ENCODE measurements around the gene PTPRG. TPM values are rescaled to one million over a fixed set of nuclear protein-coding genes. Genes with fewer than 3 reads are reported as not detected.

The PTPRG gene
- total RNA-seq, 2 donors from 2014 or later: 0.31 to 1.3 TPM

DNA sequence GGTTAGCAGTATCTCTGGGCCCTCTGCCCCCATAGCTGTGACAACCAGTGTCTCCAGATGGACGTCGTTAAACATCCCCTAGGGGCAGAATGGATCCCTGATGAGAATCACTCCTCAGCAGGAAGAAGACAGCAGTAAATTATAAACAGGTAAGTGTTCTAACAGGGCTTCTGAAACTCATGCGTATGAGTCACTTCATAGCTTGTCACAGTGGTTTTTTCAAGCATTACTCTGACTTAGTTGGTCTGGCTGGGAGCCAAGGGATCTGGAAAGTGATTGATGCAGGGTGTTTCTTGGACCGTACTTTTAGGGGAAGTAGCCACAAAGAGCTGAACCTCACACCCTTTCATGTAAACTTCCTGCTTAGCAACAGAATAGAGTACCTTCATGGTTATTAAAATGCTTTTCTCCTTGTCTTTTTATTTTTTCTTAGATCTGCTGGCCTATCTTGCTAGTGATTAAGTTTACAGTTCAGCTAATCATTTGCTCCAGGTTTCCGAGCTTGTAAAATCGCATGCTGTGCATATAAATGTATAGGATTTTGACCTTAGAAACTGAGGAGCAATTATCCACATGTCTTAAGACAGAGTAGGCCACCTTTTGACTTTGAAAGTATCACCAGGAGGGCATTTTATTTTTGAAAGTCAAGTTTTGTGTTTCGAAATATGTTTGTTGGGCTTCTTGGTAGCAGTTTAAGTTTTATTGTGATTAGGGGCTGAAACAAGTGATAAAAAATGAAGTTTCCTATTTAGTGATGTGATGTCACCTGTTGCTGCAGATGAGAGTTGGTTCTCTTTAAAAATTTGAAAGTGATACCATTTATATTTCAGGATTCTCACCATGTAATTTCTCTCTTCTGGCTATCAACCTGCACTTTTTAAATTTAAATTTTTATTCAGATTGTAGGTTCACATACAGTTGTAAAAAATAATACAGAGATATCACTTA lies 333.9 kb downstream of the PTPRG start:
- peaks cover 12% of the 10 kb centered on the region for H3K4me1 Mint-ChIP-seq (ENCODE audit: low read depth)
- ATAC-seq (replicated peaks in 1 of 2) (peak; percentile 95 to 96), DNase-seq (peak; percentile 70 to 73)
- H3K9me3 Mint-ChIP-seq: peaks cover 0 to 5% of the 10 kb centered on the region in 2 donors
- peak overlapping the region; percentile 55 for H3K27ac Mint-ChIP-seq
- peak overlapping the region in 1 of 2 donors; percentile 42 for H3K4me3 Mint-ChIP-seq
- H3K36me3 Mint-ChIP-seq (ENCODE audit: insufficient read depth in 2 of 2): no peaks in the 10 kb centered on the region
- peaks cover 21% of the 10 kb centered on the region for H3K27me3 Mint-ChIP-seq (ENCODE audit: low read depth)

DNA sequence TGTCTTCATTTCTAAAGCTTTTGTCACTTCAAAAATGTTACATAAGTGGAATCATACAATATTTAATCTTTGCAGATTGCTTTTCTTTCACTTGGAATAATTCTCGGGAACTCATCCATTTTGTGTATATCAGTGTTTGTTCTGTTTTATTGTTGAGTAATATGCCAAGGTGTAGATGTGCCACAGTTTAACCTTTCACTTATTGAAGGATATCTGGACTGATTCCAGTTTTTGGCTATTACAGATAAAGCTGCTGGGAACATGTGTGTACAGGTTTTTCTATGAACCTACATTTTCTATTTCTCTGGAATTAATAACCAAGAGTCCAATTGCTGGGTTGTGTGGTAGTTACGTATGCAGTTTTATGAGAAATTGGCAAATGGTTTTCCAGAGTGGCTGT lies 334.9 kb downstream of the PTPRG start:
- H3K27me3 Mint-ChIP-seq (ENCODE audit: low read depth): peaks cover 24% of the 10 kb centered on the region
- ATAC-seq (replicated peaks in 1 of 2) (no peak), DNase-seq (no peak)
- H3K4me3 Mint-ChIP-seq: no peak overlapping the region
- no peak overlapping the region for H3K27ac Mint-ChIP-seq
- H3K9me3 Mint-ChIP-seq: peaks cover 0 to 5% of the 10 kb centered on the region in 2 donors
- peaks cover 12% of the 10 kb centered on the region for H3K4me1 Mint-ChIP-seq (ENCODE audit: low read depth)
- H3K36me3 Mint-ChIP-seq (ENCODE audit: insufficient read depth in 2 of 2): no peaks in the 10 kb centered on the region

DNA sequence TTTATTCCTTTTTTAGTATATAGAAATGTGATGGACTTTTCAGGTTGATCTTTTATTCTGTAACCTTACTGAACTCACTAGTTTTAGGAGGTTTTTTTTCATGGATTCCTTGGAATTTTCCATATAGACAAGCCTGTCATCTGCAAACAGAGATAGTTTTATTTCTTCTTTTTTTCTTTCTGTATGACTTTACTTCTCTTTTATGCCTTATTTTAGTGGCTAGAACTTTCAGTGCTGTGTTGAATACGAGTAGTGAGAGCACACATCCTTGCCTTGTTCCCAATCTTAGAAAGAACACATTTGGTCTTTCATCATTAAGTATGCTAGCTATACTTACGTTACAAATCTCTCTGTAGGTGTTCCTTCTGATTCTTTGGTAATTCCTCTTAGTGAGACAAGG lies 336.5 kb downstream of the PTPRG start:
- no peak for ATAC-seq (replicated peaks in 1 of 2)
- Mint-ChIP-seq H3K36me3 (ENCODE audit: insufficient read depth in 2 of 2) (no peaks in the 10 kb centered on the region), H3K4me1 (ENCODE audit: low read depth) (peaks cover 12% of the 10 kb centered on the region), H3K9me3 (peaks cover 0 to 4% of the 10 kb centered on the region in 2 donors), H3K27me3 (ENCODE audit: low read depth) (peaks cover 22% of the 10 kb centered on the region), H3K27ac (no peak overlapping the region), H3K4me3 (no peak overlapping the region)
- no peak for DNase-seq

DNA sequence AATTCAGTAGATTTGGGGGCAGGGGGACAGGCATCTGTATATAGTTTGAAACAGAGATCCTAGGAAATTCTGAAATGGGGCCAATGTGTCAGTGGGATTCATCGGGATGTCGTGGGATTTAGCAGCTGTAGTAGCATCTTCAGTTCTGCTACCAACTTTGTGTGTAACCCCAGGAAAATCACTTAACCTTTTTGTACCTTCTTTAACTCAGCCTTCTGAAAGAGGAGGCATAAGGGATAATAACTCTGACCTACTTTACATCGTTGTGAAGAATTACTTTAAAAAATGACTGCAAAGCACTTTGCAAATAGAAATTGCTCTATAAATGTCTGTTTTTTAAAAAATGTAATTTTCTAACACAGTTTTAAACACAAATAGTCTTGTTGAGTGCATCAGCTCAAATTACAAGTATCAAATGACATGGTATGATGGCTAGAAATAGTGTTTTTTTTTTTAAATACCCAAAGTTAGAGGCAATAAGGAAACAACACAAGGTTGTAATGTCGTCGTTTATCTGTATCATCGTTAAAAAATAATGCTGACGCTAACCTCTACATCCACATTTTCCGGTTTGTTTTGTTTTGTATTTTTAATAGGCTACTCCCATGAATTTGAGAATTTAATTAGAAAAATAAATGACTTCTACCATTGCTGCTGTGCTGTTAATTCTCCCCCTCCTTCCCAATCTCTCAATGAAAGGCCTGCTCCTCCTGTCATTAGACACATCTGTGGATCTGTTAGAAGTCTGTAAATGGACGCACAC lies 338.5 kb downstream of the PTPRG start:
- Mint-ChIP-seq H3K9me3 (peaks cover 0 to 2% of the 10 kb centered on the region in 2 donors), H3K36me3 (ENCODE audit: insufficient read depth in 2 of 2) (no peaks in the 10 kb centered on the region), H3K27me3 (ENCODE audit: low read depth) (peaks cover 12% of the 10 kb centered on the region), H3K4me1 (ENCODE audit: low read depth) (peaks cover 9% of the 10 kb centered on the region), H3K27ac (no peak overlapping the region), H3K4me3 (no peak overlapping the region)
- DNase-seq: no peak
- ATAC-seq (replicated peaks in 1 of 2): no peak

DNA sequence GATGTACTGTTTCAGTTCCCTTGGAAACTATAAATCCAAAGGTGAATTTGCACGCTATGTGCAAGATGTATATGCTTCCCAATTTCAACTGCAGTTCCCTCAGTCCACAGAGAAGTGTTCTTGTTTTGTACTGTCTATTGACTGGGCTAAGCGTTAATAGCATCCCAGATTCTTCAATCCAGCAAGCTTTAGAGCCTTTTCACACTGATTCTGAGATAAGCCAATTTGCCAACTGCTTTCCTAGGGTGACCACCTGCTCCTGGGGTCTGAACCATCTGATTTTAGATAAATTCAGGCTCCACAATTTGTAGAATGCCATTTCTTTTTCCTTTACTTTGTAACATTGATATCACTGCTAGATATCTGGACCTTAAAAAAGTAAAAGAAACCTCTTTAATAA lies 340.1 kb downstream of the PTPRG start:
- ATAC-seq (replicated peaks in 1 of 2) (no peak), DNase-seq (no peak)
- H3K9me3 Mint-ChIP-seq: peaks cover 0 to 2% of the 10 kb centered on the region in 2 donors
- no peak overlapping the region for H3K27ac Mint-ChIP-seq
- H3K4me1 Mint-ChIP-seq (ENCODE audit: low read depth): no peaks in the 10 kb centered on the region
- H3K27me3 Mint-ChIP-seq (ENCODE audit: low read depth): peaks cover 12% of the 10 kb centered on the region
- H3K36me3 Mint-ChIP-seq (ENCODE audit: insufficient read depth in 2 of 2): no peaks in the 10 kb centered on the region
- no peak overlapping the region for H3K4me3 Mint-ChIP-seq

DNA sequence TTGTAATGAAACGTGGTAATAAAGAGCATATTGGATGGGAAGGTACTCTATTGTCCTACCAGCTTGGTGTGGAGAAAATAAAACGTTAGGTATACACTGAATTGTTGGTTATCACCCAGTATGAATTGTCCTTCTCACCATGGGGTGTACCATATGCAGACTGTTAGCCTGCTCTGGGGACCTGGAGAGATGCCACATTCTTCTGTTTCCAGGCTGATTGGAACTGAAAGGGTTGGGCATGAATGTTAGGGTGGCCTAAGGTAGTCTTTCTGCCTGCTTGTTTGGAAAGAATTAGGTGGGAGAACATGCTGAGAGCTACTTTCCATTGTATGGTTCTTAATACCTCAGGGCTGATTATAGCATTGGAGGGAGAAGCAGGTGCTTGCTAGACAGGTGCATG lies 340.6 kb downstream of the PTPRG start:
- Mint-ChIP-seq H3K4me1 (ENCODE audit: low read depth) (no peaks in the 10 kb centered on the region), H3K27ac (no peak overlapping the region), H3K4me3 (no peak overlapping the region), H3K36me3 (ENCODE audit: insufficient read depth in 2 of 2) (no peaks in the 10 kb centered on the region), H3K27me3 (ENCODE audit: low read depth) (peaks cover 12% of the 10 kb centered on the region), H3K9me3 (peaks cover 0 to 2% of the 10 kb centered on the region in 2 donors)
- DNase-seq (no peak), ATAC-seq (replicated peaks in 1 of 2) (no peak)

DNA sequence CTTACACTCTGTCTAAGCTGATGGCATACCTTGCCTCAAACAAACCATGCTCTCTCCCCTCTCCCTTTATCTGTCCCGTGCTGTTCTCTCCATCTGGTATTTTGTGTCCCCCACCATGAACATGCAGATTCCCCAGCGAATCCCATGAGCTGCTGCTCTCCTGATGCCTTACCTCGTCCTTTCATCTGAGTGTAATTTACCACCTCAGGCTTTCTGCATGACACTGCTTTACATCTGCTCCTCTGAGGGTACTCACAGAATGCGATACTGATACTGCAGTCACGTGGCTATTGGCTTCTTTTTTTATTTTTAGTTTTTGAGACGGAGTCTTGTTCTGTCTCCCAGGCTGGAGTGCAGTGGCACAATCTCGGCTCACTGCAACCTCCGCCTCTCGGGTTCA lies 341.7 kb downstream of the PTPRG start:
- no peak overlapping the region for H3K4me3 Mint-ChIP-seq
- H3K27ac Mint-ChIP-seq: no peak overlapping the region
- no peaks in the 10 kb centered on the region for H3K36me3 Mint-ChIP-seq (ENCODE audit: insufficient read depth in 2 of 2)
- ATAC-seq (replicated peaks in 1 of 2): no peak
- no peaks in the 10 kb centered on the region for H3K4me1 Mint-ChIP-seq (ENCODE audit: low read depth)
- H3K27me3 Mint-ChIP-seq (ENCODE audit: low read depth): peaks cover 12% of the 10 kb centered on the region
- H3K9me3 Mint-ChIP-seq: no peaks in the 10 kb centered on the region
- DNase-seq: no peak

DNA sequence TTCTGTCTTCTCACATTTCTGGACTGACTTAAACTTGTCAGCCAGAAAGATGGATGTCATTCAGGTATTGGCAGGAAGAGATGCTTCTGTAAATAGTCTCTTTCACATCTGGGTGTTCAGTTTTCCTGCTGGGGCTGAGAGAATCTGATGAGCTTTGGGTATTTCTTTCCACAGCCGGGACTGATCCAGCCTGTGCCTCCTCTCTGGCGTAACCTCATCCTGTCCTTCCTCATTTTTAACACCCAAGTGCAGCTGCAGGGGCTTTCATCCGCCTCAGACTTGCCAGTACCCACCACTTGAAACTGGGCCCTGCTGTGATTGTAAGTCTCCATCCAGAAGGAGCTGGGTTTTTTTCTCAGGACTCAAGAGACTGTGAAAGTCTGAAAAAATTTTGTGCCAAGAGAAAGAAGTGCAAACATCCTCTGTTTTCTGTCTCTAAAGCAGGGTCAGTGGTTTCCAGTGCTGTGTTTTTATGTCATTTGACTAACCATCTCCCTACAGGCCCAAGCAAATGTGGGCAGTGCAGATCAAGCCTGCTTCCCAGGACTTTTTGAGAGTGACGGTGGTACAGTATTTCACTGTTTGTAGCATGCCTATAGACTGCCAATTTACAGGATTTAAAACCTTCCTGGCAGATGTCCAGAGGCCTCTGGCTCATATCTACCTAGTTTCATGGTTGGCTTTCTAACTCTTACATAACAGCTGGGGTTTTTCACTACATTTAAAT lies 342.7 kb downstream of the PTPRG start:
- H3K9me3 Mint-ChIP-seq: no peaks in the 10 kb centered on the region
- no peak overlapping the region for H3K4me3 Mint-ChIP-seq

DNA sequence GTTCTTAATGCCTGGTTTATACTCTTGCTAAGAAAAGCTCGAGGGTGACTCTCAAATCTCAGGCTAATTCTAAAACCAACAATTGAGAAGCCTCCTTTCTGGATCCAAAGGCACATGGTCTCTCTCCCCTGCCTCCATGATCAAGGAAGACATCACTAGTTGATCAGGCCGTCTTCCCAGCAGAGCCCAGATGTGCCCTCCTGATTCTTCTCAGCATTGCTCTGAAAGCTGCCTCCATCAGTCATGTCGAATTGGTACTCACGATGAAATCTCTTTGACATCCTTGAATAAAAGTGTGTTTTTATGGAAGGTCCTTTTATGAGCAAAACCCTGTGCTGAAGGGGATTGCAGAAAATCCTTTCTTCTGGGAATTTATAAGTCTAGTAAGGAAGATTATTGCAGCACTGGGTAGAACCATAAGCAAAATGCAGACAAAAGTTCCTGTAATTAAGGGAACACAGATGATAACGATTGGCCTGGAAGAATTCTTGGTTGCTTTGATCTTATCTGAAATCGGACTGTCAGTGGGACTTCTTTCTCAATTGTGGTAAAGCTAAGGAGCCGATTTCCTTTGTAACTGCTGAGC lies 345.9 kb downstream of the PTPRG start:
- DNase-seq (no peak), ATAC-seq (replicated peaks in 1 of 2) (no peak)
- H3K27ac Mint-ChIP-seq: no peak overlapping the region
- no peaks in the 10 kb centered on the region for H3K4me1 Mint-ChIP-seq (ENCODE audit: low read depth)
- H3K9me3 Mint-ChIP-seq: no peaks in the 10 kb centered on the region
- no peak overlapping the region for H3K4me3 Mint-ChIP-seq
- no peaks in the 10 kb centered on the region for H3K36me3 Mint-ChIP-seq (ENCODE audit: insufficient read depth in 2 of 2)
- H3K27me3 Mint-ChIP-seq (ENCODE audit: low read depth): peaks cover 5% of the 10 kb centered on the region

More for the DNA sequence above, 342.7 kb downstream of the PTPRG start:
- H3K27me3 Mint-ChIP-seq (ENCODE audit: low read depth): peaks cover 10% of the 10 kb centered on the region
- no peaks in the 10 kb centered on the region for H3K4me1 Mint-ChIP-seq (ENCODE audit: low read depth)
- DNase-seq (no peak), ATAC-seq (replicated peaks in 1 of 2) (no peak)
- H3K36me3 Mint-ChIP-seq (ENCODE audit: insufficient read depth in 2 of 2): no peaks in the 10 kb centered on the region
- no peak overlapping the region for H3K27ac Mint-ChIP-seq

DNA sequence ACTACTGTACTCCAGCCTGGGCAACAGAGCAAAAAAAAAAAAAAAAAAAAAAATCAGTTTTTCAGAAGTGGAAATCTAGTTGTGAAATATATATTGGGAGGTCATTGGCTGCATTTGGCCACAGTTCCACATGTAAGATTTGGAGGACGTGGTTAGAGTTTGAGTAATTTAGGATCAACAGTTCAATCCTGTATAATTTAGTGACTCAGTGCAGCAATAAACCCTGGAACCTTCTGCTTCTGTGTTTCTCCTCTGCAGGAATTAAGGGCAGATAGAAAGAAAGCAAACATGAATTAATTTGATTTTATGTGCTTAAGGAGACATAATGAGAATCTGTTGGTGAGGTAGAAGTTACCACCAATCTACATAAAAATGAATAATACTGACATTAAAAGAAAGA lies 347.0 kb downstream of the PTPRG start:
- no peak for DNase-seq
- ATAC-seq (replicated peaks in 1 of 2): no peak
- H3K4me3 Mint-ChIP-seq: no peak overlapping the region
- H3K4me1 Mint-ChIP-seq (ENCODE audit: low read depth): no peaks in the 10 kb centered on the region
- H3K9me3 Mint-ChIP-seq: peaks cover 0 to 1% of the 10 kb centered on the region in 2 donors
- H3K36me3 Mint-ChIP-seq (ENCODE audit: insufficient read depth in 2 of 2): no peaks in the 10 kb centered on the region
- peaks cover 12% of the 10 kb centered on the region for H3K27me3 Mint-ChIP-seq (ENCODE audit: low read depth)
- H3K27ac Mint-ChIP-seq: no peak overlapping the region

DNA sequence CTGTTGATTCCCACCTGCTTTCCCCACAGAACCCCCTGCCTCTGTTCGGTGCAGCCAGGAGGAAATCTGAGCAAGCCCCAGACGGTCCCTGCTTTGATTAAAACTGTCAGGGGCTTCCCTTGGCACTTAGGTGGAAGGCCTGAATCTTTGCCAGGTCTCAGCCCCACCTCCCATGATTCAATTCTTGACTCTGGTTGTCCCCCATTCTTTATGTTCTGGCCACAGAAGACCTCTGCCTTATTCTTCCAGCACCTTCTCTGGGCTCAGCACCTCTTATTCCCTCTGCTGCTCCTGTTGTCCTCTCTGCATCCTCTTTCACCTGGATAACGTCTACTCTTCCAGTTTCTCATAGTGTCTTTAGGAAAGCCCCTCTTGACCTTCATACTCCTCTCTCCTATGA lies 349.4 kb downstream of the PTPRG start:
- H3K27ac Mint-ChIP-seq: no peak overlapping the region
- DNase-seq (no peak), ATAC-seq (replicated peaks in 1 of 2) (no peak)
- peaks cover 12% of the 10 kb centered on the region for H3K27me3 Mint-ChIP-seq (ENCODE audit: low read depth)
- no peaks in the 10 kb centered on the region for H3K36me3 Mint-ChIP-seq (ENCODE audit: insufficient read depth in 2 of 2)
- H3K9me3 Mint-ChIP-seq: peaks cover 0 to 1% of the 10 kb centered on the region in 2 donors
- no peak overlapping the region for H3K4me3 Mint-ChIP-seq
- no peaks in the 10 kb centered on the region for H3K4me1 Mint-ChIP-seq (ENCODE audit: low read depth)

DNA sequence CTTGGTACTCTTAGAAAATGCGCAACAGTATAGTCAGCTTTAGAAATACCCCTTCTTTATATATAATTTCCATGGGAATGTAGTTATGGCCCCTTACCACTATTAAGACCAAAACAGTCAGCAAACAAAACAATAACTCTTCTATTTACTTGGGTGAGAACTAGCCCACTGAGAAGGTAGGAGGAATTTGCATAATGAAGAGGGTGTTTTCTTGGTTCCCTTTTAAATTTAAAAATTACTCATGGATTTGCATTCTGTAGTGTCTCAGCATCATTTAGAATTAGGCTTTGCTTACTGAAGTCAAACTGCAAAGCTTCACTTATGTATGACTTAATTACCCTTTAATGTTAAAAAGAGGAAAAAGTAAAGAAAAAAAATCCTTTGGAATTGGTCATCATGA lies 350.8 kb downstream of the PTPRG start:
- H3K27ac Mint-ChIP-seq: no peak overlapping the region
- DNase-seq: no peak
- peaks cover 0 to 1% of the 10 kb centered on the region in 2 donors for H3K9me3 Mint-ChIP-seq
- H3K27me3 Mint-ChIP-seq (ENCODE audit: low read depth): peaks cover 12% of the 10 kb centered on the region
- H3K4me1 Mint-ChIP-seq (ENCODE audit: low read depth): no peaks in the 10 kb centered on the region
- H3K4me3 Mint-ChIP-seq: no peak overlapping the region
- H3K36me3 Mint-ChIP-seq (ENCODE audit: insufficient read depth in 2 of 2): no peaks in the 10 kb centered on the region
- ATAC-seq (replicated peaks in 1 of 2): no peak

Data from activated T-cell treated with anti-CD3 and anti-CD28 coated beads, Interleukin-2, amount 50 U/mL, for 72 hours (primary cell).